GM21576 (cell line): ENCODE measurements around the gene FIG4.
"Not testable (repeated sequence)": the region's sequence is repeated elsewhere in the genome, so short reads cannot be mapped to it uniquely, and the experiment has no call there.

Source experiments
- ATAC-seq: cut with Tn5 transposase; IDR thresholded peaks from one replicate; pipeline ENCODE4 v1.9.1; 2021; ENCODE audit warnings: mild to moderate bottlenecking, moderate library complexity; ENCODE audit not compliant: unreplicated experiment

Gene FIG4

DNA sequence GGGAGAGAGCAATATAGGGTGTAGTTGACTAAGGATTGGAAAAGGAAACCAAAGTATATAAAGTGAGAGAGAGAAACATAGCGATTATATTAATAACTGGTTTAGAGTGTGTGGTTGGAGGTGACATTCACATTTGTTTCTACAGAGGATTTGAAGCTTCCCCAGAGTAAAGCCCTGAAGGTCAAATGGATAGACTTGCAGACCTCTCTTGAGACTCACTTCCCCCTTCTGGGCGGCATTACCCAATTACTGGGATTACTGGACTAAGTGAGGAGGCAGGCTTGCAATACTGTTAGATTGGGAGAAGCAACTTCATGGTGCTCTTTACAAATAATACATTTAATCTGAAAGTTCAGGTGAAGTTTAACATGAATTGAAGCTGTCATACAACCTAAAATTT, 10.7 kb downstream of the FIG4 start:
- ATAC-seq: no peak

DNA sequence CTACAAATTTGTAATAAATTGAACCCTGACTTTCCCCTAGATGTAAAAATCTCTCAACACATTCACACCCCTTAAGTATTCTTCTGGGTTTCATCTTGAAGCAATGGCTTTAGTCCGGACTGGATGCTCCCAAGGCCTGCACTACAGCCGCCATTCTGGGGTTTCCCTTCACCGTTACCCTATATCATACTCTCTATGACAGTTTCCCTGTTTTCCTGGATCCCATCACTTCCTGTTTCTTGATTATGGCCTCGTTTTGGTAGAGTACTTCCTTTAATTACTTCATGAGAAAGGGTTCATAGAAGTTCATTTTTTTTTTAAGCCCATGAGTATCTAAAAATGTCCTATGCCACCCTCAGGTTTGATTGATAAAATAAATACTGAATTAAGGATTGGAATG, 11.7 kb downstream of the FIG4 start:
- ATAC-seq: no peak

GRCh38 chr6:109705258-109705657, 14.2 kb downstream of the FIG4 start:
- peak; percentile 90 for ATAC-seq

DNA sequence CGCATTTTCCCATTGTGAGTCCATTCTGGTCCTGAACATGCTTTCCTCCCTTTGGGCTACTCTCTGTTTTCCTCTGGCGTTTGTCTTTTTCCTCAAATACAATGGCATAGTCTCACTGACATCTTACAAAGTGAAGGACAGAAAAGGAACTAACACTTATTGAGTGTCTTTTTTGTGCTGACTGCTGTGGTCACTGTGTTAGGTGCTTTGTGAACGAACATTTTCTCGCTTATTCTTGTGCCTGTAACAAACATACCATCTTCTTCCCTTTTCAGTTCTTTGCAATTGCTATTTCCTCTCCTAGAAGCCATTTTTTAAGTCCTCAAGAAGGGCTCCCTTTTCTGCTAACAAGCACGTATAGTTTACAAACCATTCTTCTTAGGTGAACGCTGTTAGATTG, 15.4 kb downstream of the FIG4 start:
- ATAC-seq: no peak

DNA sequence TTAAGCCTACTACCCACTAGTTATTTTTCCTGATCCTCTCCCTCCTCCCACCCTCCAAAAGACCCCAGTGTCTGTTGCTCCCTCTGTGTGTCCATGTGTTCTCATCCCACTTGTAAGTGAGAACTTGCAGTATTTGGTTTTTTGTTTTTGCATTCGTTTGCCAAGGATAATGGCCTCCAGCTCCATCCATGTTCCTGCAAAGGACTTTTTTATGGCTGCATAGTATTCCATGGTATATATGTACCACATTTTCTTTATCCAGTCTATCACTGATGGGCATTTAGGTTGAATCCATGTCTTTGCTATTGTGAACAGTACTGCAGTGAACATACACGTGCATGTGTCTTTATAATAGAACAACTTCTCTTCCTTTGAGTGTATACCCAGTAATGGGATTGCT, 17.0 kb downstream of the FIG4 start:
- not testable (repeated sequence) for ATAC-seq

- no peak for ATAC-seq
These were observed 22.0 kb downstream of the FIG4 start for GRCh38 chr6:109713097-109713496.

DNA sequence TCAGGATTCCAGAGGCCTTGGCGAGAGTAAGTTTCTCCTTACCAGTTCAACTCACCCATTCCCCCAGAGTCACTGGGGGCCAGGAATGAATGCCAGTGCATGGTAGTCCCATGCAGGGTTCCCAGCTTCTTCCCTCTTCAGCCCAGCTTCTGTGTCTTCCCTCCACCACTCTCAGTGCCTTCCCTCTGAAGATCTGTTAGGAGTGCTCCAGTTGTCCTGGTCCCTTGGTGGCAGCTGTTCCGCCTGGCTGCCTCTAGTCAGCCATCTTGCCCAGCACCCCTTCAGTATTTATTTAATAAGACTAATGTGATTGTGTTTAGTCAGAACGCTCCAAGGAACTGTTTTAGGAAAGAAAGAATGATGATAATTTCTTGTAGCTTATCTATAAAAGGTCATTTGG, 23.1 kb downstream of the FIG4 start:
- ATAC-seq: no peak

DNA sequence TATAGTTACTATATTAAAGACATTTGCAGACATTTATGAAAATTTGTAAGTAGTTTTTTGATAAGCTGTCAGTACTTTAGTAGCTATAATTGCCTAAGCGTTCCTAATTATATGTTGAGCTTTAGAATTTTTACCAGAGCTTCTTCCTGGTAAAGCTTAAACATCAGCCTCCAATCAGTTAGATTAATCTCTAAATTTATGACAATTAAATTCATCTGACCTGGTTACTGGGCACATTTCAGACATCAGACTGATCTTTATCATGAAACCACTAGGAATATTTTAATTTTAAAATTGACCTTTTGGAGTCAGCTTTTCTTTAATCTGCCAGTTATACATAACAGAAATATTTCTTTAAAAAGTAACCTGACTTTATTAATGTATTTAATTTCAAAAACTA, 23.5 kb downstream of the FIG4 start:
- ATAC-seq: no peak

GRCh38 chr6:109715616-109716015, 24.5 kb downstream of the FIG4 start:
- no peak for ATAC-seq

- no peak for ATAC-seq
These were observed 26.9 kb downstream of the FIG4 start for GRCh38 chr6:109717971-109718370.

GRCh38 chr6:109718991-109719390, 27.9 kb downstream of the FIG4 start:
- no peak for ATAC-seq

- ATAC-seq: no peak
These were observed 29.2 kb downstream of the FIG4 start for GRCh38 chr6:109720311-109720710.

DNA sequence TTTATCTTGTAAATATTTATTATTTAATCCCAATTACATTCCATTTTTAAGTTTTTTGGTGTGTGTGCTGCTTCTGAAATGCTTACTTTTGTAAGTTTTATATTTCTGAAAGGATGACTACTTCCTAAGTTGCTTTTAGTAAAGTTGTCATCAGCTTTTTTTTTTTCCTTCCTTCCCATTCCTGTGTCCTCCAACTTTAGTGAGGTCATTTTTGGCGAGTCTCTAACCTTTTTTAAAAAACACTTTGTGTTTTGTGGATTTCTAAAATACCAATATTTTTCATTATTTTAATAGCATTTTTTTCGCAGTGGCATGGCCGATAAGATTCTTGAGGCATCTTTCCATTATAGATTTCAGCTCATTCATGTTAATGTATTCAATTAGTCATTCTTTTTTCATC, 30.9 kb downstream of the FIG4 start:
- no peak for ATAC-seq

GRCh38 chr6:109722564-109723254, 31.6 kb downstream of the FIG4 start:
- no peak for ATAC-seq

GRCh38 chr6:109725250-109725649, 34.2 kb downstream of the FIG4 start:
- not testable (repeated sequence) for ATAC-seq

DNA sequence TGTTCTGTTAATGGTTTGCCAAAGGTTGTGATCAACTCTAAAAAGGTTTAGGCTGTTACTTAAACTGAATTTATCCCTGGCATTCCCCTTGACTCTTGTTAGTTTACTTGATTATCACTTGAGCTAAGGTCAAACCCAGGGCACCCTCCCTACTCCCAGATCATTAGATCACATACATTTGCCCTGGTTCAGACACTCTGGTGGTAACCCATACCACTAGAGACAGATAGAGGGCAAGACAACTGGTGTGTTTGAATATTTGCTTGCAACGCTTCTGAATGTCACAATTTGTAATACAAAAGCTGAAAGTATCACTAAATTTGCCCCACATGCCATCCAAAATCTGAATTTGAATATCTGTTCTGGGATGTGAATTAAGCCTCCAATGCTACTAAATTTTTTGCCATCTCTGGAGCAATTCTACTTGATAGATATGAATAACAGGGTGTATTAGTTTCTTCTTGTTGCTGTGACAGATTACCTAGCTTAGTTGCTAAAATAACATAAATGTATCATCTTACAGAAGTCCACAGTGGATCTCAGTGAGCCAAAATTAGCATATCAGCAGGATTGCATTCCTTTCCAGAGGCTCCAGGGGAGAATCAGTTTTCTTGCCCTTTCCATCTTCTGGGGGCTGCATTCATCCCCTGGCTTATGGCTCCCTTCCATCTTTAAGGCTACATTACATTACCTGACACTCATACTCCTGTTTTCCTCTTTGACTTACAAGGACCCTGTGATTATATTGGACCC, 45.4 kb downstream of the FIG4 start:
- ATAC-seq: no peak

GRCh38 chr6:109738255-109738654, 47.2 kb downstream of the FIG4 start:
- no peak for ATAC-seq

GRCh38 chr6:109738667-109739066, 47.6 kb downstream of the FIG4 start:
- no peak for ATAC-seq

GRCh38 chr6:109739686-109740085, 48.6 kb downstream of the FIG4 start:
- no peak for ATAC-seq

DNA sequence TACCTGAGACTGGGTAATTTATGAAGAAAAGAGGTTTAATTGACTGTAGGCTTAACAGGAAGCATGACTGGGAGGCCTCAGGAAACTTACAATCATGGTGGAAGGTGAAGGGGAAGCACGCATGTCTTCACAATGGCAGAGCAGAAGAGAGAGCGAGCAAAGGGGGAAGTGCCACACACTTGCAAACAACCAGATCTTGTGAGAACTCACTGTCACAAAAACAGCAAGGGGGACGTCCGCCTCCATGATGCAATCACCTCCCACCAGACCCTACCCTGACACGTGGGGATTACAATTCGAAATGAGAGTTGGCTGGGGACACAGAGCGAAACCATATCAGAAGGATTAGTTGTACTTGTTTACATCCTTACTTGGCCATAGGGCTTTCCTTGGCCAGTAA, 49.7 kb downstream of the FIG4 start:
- no peak for ATAC-seq

DNA sequence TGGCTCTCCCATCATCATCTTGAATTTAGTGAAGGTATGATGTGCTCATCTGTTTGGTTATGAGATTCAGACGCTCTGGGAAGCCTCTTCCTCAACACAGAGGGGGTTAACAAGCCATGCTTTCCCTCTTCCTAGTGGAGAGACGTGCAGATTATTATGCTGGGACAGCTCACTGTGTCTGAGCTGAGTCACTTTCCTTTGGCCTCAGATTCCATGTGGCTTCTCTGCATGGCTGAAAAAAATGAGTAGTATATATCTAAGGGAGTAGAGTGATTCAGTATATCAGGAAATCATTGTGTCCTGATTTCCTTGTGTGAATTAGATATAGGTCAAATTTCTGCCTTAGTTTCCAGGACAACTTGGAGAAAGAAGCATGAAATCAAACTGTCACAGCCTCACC, 52.6 kb downstream of the FIG4 start:
- no peak for ATAC-seq

DNA sequence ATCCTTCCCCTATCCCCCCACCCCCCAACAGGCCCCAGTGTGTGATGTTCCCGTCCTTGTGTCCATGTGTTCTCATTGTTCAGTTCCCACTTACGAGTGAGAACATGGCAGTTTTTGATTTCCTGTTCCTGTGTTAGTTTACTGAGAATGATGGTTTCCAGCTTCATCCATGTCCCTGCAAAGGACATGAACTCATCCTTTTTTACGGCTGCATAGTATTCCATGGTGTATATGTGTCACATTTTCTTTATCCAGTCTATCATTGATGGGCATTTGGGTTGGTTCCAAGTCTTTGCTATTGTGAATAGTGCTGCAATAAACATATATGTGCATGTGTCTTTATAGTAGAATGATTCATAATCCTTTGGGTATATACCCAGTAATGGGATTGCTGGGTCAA, 53.7 kb downstream of the FIG4 start:
- not testable (repeated sequence) for ATAC-seq

DNA sequence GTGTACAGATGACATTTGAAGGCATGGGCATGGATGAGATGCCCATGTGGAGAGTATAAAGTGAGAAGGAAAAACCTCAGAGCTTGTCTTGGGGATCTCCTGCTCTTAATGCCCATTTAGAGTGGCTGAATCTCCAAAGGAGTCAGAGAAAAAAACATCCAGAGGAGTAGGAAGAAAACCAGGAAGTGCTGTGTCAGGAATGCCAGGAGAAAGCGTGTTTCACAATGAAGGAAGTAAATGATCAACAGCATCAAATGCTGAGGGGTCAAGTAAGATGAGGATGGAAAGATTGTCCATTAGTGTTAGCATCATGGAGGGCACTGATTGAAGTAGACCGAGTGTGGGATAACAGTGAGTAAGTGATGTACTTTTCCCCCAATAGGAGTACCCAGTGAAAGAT, 56.1 kb downstream of the FIG4 start:
- no peak for ATAC-seq
